NCI-H1105 (cell line): ENCODE data around the gene CELF3.
"Not testable (repeated sequence)": the region's sequence is repeated elsewhere in the genome, so short reads cannot be mapped to it uniquely, and the experiment has no call there.

Experiments used
- DNase-seq: peaks from one replicate; lab custom pipeline; 2025; lab: John Stamatoyannopoulos, UW

CELF3 gene

DNA sequence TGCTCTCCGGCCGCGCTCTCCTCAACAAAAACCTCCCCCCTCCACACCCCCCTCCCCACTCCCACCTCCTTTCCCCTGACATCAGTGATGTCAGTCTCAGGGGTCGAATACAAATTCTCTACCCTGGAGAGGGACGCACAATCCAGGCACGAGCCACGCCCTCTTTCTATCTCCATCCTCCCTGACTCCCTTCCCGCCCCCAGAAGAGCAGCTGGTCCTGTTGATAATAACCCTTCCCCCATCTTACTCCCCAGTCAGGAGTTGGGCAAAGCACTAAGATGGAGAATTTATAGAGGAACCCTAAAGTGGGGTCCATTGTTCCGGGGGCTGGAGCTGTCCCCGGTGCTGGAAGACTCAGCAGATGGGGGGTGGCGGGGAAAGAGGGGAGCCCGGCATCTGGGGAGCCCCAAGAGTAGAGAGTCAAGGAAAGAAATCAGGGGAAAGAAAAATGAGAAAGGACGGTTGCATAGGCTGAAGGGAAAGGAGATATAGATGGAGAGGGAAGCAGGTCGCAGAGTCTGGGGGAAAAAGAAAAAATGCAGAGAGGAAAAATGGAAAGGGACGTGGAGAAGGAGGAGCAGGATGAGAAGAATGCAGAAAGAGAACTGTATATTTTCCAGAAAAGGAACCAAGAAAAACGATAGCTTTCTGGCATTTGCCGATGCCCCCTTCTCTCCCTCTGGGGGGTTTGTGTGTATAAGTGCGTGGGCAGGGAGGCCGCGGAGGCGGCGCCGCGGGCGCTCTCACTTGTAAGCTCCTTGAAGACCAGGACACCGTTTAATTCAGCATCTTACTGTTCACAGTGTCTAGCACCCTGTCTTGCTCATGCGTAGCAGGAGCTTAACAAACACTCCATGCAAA, at the start of gene CELF3:
Gene CELF3, minus strand, starts transcription at position 33 of the 861 bp plus-strand sequence. CDS start 783 bp downstream, outside the sequence.
- peak; percentile 99 for DNase-seq

DNA sequence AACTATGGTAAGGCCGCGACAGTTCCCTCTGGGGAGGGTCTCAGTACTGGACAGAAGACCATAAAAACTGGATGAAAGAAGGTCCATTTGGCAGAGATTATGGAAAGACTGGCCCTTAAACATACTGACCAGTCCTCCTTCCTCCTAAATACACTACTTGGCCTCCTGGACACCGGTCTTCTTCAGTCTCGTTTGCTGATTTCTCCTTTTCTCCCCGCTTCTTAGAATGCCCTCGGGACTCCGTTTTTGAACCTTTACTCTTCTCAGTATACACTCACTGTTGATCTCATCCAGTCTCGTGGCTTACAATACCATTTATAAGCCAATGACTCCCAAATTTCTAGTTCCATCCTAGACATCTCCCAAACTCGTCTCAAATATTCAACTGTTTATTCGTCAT, 47.4 kb upstream of the CELF3 start:
- DNase-seq = no peak

DNA sequence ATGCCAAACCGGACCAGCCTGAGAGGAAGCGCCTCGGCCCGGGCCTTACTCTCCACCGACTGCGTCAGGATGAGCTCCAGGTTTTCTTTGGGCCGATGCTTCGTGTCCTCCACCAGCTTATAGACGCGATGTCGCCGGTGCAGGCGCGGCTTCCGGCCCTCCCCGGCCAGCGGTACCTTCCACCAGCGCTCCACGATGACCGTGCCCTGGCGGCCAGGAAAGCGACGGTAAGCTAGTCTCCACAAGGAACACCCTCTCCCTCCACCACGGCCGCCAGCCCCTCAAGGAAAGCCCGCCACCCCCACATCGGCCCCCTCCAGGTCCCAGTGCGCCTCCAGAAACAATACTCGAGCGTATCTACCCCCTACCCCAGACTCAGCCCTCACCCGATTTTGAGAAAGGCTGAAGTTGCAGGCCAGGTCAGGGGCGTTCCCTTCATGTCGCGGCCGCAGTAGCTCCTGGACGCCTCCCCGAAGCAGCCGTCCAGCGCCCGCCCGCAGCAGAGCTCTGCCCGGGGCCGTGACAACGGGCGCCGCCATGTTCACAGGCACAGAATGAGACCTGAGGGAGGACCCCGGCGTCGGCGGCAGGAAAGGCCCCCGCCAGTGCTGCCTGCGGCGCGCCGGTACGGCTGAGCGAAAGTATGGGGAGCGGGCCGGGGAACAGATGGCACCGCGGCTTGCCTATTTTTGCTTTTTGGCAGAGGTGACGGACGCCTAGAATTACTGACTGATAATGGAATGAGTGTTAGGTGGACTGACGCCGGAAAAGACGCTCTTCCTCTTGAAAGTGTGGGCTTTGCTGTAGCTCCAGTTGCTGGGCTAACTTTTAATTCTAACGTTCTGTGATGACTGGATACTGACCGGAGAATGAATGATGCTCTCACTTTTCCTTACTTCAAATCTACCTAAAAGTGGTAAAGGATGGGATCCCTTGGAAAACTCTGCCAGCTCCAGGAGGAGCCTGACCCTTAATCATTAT, 46.6 kb upstream of the CELF3 start, which contains the start of gene MRPL9:
Gene MRPL9, minus strand, starts transcription at position 556 of the 981 bp plus-strand sequence. Its CDS starts 17 bp downstream, at position 539.
- peak; percentile 77 for DNase-seq

DNA sequence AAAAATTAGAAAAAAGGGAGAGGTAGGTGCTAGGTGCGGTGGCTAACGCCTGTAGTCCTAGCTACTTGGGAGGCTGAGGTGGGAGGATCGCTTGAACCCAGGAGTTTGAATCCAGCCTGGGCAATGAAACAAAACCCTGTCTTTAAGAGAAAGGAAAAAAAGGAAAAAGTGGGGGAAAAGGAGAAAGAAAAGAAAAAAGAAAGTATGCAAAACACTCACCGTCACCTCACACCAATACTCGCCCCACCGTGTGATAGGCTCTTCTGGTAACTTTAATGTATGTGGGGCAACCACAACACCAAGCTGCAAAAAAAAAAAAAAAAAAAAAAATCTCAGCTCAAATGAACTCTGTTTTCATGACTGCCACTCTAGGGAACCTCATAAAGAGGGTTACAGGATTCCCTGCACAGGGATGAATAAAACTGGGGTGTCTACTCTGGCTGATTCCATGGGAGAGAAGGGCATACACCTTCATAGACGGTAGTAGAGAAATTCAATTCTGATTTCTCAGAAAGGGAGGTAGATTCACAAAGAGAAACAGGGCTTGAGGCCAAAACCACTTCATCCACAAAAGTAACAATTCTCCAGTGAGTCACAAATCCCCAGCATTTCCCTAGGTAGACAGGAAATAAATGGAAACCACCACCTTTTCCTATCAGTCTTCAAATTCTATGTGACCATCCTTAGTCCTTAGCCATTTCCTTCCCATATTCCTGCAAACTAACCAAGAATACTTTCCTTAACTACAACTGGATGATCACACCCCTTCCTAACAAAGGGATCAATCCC, 44.2 kb upstream of the CELF3 start:
- no peak for DNase-seq

DNA sequence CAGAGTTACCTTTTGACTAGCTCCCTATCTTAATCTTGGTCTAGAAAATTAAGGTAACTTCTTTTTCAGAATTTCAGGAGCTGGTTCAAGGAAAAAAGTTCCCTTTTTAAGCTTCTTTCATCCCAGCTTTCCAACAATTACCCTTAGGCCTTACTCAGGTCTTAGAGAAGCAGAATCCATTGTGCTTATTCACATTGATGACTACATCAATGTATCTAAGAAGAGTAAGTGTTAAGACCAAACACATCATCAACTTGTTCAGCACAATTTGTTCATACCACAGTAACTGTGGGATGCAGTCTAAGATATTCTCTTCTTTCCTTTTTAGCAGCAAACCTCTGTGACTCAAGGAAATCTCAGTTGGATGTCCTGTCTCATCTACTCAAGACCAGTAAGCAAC, 42.6 kb upstream of the CELF3 start:
- no peak for DNase-seq

DNA sequence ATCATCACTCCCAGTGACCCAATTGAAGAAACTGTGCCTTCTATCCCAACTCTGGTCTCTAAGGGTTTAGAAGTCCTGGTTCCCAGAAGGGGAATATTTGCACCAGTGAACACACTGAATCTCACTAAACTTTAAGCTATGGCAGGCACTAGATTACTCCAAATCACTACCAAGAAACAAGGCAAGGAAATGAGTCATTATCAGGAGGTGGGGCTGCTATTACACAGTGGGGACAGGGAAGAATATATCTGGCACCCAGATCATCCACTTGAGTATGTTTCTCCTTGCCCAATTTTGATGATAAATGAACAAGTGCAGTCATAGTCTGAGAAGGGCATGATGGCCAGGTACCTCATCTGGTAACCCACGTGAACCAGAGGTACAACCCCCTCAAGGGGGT, 39.7 kb upstream of the CELF3 start:
- no peak for DNase-seq

DNA sequence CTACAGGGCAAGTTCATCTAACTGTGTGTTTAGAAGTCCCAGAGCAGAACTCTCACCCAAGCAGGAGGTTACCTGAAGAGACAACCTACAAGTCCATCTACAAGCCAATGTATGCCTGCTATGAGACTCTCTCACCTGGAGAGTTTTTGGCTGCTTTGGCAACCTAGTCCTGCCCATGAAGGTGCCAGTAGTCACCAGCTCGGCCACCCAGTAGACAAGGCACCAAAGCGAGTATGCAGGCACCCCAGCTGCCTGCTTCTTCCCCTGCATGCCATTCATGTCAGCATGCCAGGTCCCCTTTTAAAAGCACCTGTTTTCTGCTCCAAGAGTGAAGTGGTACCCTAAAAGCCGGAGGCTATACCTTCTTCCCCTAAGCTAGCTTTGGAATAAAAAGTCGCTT, 24.9 kb upstream of the CELF3 start:
- no peak for DNase-seq

DNA sequence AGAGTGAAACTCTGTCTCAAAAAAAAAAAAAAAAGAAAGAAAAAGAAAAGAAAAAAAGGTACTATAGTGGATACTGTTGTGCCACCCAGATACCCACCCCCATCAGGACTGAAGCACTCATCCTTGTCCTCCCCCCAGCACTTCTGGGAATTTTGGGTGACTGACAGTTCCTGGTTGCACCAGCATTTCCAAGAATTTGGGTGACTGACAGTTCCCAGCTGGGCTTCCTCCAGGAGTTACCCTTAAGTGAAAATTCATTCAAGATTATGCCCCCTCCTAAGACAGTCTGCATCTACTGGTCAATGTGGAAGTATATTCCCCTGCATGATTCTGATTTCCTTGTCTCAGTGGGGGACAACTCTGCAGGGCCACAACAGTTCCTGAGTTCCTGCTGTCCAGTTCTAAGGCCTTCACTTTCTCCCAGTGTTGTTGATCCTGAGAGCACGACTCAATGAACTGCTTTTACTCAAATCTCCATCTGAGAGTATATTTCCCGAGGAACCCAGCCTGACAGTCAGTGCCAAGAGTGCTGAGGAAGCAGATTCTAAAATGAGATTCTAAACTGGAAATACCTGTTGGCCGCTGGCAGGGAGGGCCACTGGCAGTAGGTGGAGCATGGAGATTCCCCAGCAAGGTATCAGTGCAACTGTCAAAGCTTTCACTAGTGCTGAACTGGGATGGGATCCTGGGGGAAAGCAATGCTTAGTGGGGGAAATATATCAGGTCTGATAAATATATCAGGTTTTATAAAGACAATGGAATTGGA, 23.2 kb upstream of the CELF3 start:
- DNase-seq = no peak

DNA sequence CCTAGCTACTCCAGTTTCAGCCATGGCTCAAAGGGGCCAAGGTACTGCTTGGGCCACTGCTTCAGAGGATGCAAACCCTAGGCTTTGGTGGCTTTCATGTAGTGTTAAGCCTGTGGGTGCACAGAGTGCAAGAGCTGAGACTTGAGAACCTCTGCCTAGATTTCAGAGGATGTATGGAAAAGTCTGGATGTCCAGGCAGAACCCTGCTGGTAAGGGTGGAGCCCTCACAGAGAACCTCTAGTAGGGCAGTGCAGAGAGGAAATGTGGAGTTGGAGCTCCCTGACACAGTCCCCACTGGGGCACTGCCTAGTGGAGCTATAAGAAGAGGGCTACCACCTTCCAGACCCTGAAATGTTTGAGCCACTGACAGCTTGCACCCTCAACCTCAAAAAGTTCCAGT, 20.9 kb upstream of the CELF3 start:
- DNase-seq = no peak

DNA sequence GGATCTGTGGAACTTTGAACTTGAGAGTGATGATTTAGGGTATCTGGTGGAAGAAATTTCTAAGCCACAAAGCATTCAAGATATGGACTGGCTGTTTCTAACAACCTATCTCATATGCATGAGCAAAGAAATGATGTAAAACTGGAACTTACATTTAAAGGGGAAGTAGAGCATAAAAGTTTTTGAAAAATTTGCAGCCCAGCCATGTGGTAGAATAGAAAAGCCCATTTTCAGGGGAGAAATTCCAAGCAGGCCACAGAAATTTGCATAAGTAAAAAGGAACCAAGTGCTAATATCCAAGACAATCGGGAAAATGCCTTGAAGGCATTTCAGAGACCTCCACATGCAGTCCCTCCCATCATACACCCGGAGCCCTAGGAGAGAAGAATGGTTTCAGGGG, 20.4 kb upstream of the CELF3 start:
- DNase-seq = no peak

DNA sequence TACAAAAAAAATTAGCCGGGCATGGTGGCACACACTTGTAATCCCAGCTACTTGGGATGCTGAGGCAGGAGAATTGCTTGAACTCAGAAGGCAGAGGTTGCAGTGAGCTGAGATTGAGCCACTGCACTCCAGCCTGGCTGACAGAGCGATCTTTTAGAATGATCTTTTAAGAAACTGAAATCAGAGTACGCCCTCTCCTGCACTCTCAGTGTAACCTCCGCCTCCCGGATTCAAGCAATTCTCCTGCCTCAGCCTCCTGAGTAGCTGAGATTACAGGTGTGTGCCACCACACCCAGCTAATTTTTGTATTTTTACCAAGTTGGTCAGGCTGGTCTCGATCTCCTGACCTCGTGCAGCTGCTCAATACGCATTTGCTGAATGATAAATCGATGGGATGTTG, 17.4 kb upstream of the CELF3 start:
- not testable (repeated sequence) for DNase-seq

DNA sequence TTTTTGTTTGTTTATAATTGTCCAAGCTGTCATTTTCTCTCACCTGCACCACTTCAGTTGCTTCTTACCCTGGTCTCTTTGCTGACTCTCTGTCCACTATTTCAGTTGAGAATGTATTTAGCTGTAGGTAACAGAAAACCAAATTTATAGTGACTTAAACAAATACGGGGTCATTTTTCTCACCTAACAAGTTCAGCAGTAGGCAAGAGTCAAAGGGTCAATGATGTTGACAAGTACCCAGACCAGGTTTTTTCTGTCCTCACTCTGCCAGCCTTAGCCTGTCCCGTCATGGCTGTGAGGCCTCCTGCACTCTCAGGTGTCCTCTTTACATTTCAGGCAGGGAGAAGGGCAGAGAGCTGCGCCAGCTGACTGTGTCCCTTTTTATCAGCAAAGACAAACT, 16.5 kb upstream of the CELF3 start:
- no peak for DNase-seq

DNA sequence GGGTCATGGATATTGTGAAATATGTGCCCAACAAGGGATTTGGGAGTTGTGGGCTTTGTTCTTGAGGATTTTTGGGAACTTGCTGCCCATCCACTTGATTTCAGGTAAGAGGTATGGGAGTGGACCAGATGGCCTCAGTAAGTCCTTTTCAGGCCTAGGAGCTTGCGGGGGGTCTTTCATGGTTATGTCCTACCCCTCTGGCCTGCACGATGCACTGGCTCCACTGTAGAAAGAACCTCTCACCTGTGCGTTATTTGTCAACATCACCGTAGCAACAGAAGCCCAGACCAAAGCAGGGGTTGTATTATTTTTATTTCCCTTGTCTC, 13.3 kb upstream of the CELF3 start:
- no peak for DNase-seq

DNA sequence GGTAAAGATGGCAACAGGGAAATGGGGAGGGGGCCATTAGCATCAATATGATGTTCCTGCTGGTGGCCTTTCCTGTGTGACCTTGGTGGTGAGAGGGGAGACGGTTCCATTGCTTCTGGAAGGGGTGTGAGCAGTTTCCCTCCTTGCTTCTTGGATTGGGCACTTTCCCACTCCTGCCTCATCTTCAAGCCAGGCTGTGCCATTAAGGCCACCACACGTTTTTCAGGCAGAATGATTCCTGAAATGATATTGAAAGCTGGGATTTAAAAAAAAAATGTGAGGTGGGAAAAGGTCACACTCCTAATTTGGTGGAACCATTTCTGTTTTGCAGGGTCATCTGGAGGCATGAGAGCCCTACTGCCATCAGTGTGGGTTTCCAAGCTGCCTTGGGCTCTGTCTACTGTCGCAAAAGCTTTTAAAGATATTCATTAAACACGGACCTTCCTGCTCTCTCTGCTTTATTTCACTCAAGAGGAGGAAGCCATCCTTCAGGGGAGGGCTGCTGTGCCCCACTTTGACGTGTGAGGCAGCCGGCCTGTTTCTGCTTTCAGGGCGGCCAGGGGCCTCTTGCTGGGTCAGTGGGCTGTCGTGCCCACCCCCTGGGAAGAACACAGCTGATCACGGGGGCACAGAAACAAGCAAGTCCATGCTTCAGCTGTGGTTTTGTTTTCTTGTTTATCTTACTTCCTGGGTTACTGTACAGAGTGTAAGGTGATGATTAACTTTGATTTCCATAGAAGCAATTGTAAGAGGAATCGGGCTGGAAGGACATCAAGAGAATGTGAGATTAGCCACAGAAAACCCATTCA, 12.8 kb upstream of the CELF3 start:
- no peak for DNase-seq

DNA sequence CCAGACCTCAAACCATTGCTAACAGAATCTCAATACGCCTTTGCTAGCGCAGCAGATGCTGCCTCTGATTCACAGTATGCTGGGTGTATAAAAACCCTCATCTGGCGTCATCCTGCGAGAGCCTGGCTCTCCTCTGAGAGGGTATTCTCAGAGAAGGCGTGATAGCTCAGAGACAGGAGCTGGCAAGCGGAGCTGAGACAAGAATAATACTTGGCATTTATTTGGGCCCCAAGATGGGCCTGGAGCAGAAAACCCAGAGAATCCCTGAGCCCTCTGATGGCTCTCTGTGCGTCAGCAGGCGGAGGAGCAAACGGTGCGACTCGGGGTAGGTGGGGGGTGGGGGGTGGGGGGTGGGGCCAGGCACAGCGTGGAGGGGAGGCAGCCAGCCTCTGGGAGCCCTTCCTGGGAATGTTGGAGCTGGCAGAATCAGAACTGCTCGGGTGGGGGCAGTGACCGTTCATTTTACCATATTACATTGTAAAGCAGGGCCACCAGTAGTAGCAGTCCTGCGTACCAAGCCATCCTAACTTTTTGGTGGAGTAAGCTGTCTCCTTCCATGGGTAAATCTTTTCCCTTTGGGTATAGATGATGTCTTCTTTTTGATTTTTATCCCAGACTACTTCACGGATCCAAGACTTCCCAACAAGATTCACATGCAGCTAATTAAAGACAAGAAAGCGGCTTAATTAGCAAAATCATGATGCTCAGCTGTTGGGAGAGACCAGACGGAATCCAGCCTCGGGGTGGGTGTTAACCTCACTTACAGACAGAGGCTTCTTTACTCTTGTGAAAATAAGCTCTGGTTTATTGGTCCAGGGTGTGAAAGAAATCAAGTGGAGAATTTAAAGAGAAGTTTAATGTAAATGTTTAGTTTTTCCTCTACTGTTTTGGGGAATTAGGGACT, 11.8 kb upstream of the CELF3 start:
- peak; percentile 10 for DNase-seq

DNA sequence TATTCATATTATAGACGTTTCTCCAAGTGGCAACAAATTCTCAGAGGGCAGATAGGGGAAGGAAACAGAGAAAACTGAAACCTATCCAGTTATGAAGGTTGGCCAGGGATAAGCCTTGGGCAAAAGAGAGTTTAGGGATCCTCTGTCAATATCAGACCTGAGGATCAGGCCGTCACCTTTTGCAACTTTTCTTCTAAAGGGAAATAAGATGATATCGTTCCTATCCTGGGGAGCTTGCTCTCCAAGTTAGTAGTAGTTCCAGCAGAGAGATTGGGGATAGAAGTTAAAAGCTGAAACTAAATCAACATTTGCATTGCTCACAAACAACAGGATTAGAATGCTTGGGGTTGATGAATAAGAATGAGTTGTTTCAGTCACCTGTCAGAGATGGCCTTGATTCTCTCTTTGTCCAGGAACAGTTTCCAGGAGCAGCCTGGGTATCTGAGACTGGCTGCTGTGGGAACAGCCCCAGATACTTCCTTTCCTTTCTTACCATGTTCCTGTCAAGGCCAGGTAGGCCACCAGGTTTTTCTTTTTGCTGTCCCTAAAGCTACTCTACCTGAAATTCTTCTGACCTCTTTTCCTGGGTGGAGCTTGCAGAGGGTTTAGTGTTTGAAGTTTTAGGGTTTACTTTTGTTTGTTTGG, 7.2 kb upstream of the CELF3 start:
- DNase-seq = no peak

DNA sequence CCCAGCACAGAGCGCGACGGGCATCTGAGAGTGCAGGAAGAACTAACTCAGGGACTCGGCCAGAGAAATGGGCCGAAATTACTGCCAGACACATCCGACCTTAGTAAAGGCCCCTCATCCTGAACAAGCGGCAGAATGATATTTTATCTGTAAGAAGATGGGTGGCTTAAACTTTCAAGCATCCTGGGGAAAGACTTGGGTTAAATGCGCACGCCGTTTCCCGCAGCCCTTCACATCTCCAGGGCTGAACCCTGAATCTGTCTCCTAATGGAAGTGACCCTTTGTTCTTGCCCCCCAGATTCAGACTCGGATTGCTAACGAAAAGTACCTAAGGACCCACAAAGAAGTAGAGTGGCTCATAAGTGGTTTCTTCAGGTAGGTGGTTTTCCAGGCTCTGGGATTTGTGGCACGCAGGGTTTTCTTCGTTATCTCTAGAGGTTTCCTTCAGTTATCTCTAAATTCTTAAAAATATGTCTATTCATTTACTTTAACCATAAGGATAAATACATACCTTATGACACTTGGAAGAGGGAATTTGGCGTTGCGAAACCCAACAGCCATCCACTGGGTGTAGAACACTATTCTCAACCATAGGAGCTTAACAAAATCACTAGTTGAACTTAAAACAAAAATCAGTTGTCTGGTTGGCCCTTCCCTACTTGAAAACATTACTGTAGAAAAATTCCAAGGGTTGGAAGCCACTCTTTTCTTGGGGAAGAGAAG, 5.3 kb upstream of the CELF3 start:
- no peak for DNase-seq
